ENCODE results near the gene ZNF397.
A peak's percentile ranks its signal among the peaks of the same experiment; 100 is the strongest.
"Not testable (repeated sequence)": the region's sequence is repeated elsewhere in the genome, so short reads cannot be mapped to it uniquely, and the experiment has no call there.

ZNF397 gene

GRCh38 chr18:35240664-35241447 lies at the start of gene ZNF397:
TSS of gene ZNF397 (plus strand) at chr18:35241034. CDS start at chr18:35242471, 1,437 bp downstream.
- DNase-seq = peak; percentile 85 to 92 (median 90)

GRCh38 chr18:35191698-35192025 lies 49.2 kb upstream of the ZNF397 start:
- DNase-seq = no peak

- peak in 2 of 6 experiments; percentile 2 to 9 for DNase-seq
Observed at GRCh38 chr18:35192415-35192814, 48.4 kb upstream of the ZNF397 start.

- no peak for DNase-seq
Observed at GRCh38 chr18:35193316-35193715, 47.5 kb upstream of the ZNF397 start.

GRCh38 chr18:35197296-35197695 lies 43.5 kb upstream of the ZNF397 start:
- DNase-seq = no peak

- DNase-seq = no peak
Observed at GRCh38 chr18:35201256-35201931, 39.4 kb upstream of the ZNF397 start.

GRCh38 chr18:35203067-35203466 lies 37.8 kb upstream of the ZNF397 start:
- no peak for DNase-seq

- DNase-seq = no peak
Observed at GRCh38 chr18:35205199-35205712, 35.6 kb upstream of the ZNF397 start.

GRCh38 chr18:35205746-35206458 lies 34.9 kb upstream of the ZNF397 start:
- DNase-seq = not testable (repeated sequence)

GRCh38 chr18:35215026-35215425 lies 25.8 kb upstream of the ZNF397 start:
- DNase-seq = no peak

GRCh38 chr18:35216611-35217010 lies 24.2 kb upstream of the ZNF397 start:
- not testable (repeated sequence) for DNase-seq

GRCh38 chr18:35219331-35219730 lies 21.5 kb upstream of the ZNF397 start:
- not testable (repeated sequence) for DNase-seq

GRCh38 chr18:35220424-35220823 lies 20.4 kb upstream of the ZNF397 start:
- DNase-seq = no peak

GRCh38 chr18:35223797-35224196 lies 17.0 kb upstream of the ZNF397 start:
- no peak for DNase-seq

GRCh38 chr18:35227254-35227653 lies 13.6 kb upstream of the ZNF397 start:
- DNase-seq = no peak

GRCh38 chr18:35231052-35231451 lies 9.8 kb upstream of the ZNF397 start:
- peak; percentile 47 to 83 (median 67) for DNase-seq

GRCh38 chr18:35236571-35237363 lies 4.1 kb upstream of the ZNF397 start:
- DNase-seq = no peak

GRCh38 chr18:35239314-35239713 lies 1.5 kb upstream of the ZNF397 start:
- no peak for DNase-seq

- peak in 1 of 6 experiments; percentile 43 for DNase-seq
Observed at GRCh38 chr18:35241448-35241804, 592 bp downstream of the ZNF397 start.

- no peak for DNase-seq
Observed at GRCh38 chr18:35242426-35242825, 1.6 kb downstream of the ZNF397 start.

- no peak for DNase-seq
Observed at GRCh38 chr18:35244671-35245070, 3.8 kb downstream of the ZNF397 start.

- no peak for DNase-seq
Observed at GRCh38 chr18:35245719-35246317, 5.0 kb downstream of the ZNF397 start.

Measured in stimulated activated naive CD4-positive, alpha-beta T cell (primary cell).